A549 (cell line): ENCODE results near the gene SORL1-AS1.

ENCODE experiments used
- ATAC-seq, 2 experiments: fragments of 200-7000 bp in 1 of 2; fragments of >200 bp in 1 of 2; cut with Nextera tagmentation in 1 of 2; cut with Tn5 transposase in 1 of 2; 3 replicates each; pipeline versions ENCODE4 v1.8.0 to v1.9.1; 2018 to 2020; ENCODE audit warnings: mild to moderate bottlenecking in 1 of 2, moderate library complexity in 1 of 2
- CTCF ChIA-PET: fragments of 300-600 bp; sonication (Branson Sonifier 250); formaldehyde crosslinking; extraction: SDS; loops from one replicate; lab custom pipeline; 2021; ENCODE audit warnings: antibody characterized with exemption, inconsistent platforms; lab: Yijun Ruan, JAX
- POLR2A ChIA-PET: fragments of 350-600 bp; formaldehyde crosslinking; extraction: SDS; loops from one replicate; lab custom pipeline; 2021; ENCODE audit warnings: antibody characterized with exemption, inconsistent platforms; lab: Yijun Ruan, JAX
- DNase-seq, 2 experiments: peaks; one replicate each; pipeline versions ENCODE4 v3.0.0 to v3.0.0-alpha.2; 2011 to 2016; ENCODE audit warnings: low read depth in 1 of 2, low spot score in 1 of 2
- FAIRE-seq: peaks from 2 replicates; lab custom pipeline; 2011; peaks lifted over from hg19 to GRCh38; lab: Jason Lieb, UNC
- H3K27ac ChIP-seq, 2 experiments: fragments of >200 bp; sonication (Bioruptor Twin); formaldehyde crosslinking; 3 replicates each; pipeline ENCODE4 v1.5.1; 2016 to 2017
- H3K4me1 ChIP-seq: fragments of >200 bp; sonication (Bioruptor Twin); formaldehyde crosslinking; 3 replicates; pipeline ENCODE4 v1.6.1; 2016
- H3K4me2 ChIP-seq: fragments of >200 bp; sonication (Bioruptor Twin); formaldehyde crosslinking; 3 replicates; pipeline ENCODE4 v1.6.1; 2016
- H3K4me3 ChIP-seq: fragments of >200 bp; sonication (Bioruptor Twin); formaldehyde crosslinking; 3 replicates; pipeline ENCODE4 v1.5.1; 2016
- H3K9me3 ChIP-seq: fragments of >200 bp; sonication (Bioruptor Twin); formaldehyde crosslinking; 3 replicates; pipeline ENCODE4 v1.6.1; 2016
- ATOH8 ChIP-seq: fragments of 250-450 bp; sonication (Bioruptor Pico); IDR thresholded peaks from 2 replicates; pipeline ENCODE4 v1.5.0; 2020; ENCODE audit warnings: low read depth, mild to moderate bottlenecking, moderate library complexity
- CBX8 ChIP-seq: fragments of 200-600 bp; sonication (generic); IDR thresholded peaks from 2 replicates; pipeline ENCODE4 v1.6.1; 2016
- CEBPB ChIP-seq, 2 experiments: fragments of >200 bp in 1 of 2; sonication (Bioruptor Twin) in 1 of 2; formaldehyde crosslinking in 1 of 2; IDR thresholded peaks; 2 replicates each; pipeline ENCODE4 v1.6.1; 2012 to 2016
- CHD2 ChIP-seq: fragments of 150-350 bp; IDR thresholded peaks from 2 replicates; pipeline ENCODE4 v1.6.1; 2014; ENCODE audit warnings: low read length; ENCODE audit not compliant: partially characterized antibody
- CHD4 ChIP-seq: fragments of 200-600 bp; sonication (generic); IDR thresholded peaks from 2 replicates; pipeline ENCODE4 v1.6.1; 2016; ENCODE audit warnings: antibody characterized with exemption, mild to moderate bottlenecking, borderline replicate concordance
- CTCF ChIP-seq: fragments of >200 bp; sonication (Bioruptor Twin); formaldehyde crosslinking; IDR thresholded peaks from 3 replicates; pipeline ENCODE4 v1.5.1; 2016
- E2F6 ChIP-seq: IDR thresholded peaks from 2 replicates; pipeline ENCODE4 v1.6.1; 2012; ENCODE audit warnings: low read depth, borderline replicate concordance
- EHF ChIP-seq: fragments of 250-450 bp; sonication (Bioruptor Pico); IDR thresholded peaks from 2 replicates; pipeline ENCODE4 v1.5.0; 2020; ENCODE audit warnings: mild to moderate bottlenecking
- EHMT2 ChIP-seq: fragments of 200-600 bp; sonication (generic); IDR thresholded peaks from 2 replicates; pipeline ENCODE4 v1.6.1; 2016; ENCODE audit warnings: antibody characterized with exemption, low read depth, mild to moderate bottlenecking, moderate library complexity
- EP300 ChIP-seq, 2 experiments: fragments of >200 bp; sonication (Bioruptor Twin); formaldehyde crosslinking; IDR thresholded peaks; 2 replicates in 1 of 2; 3 replicates in 1 of 2; pipeline ENCODE4 v1.6.1; 2016 to 2017
- ESRRA ChIP-seq: fragments of 150-350 bp; IDR thresholded peaks from 2 replicates; pipeline ENCODE4 v1.6.1; 2014; ENCODE audit warnings: mild to moderate bottlenecking, low read length, borderline replicate concordance
- FOSB ChIP-seq: fragments of 250-450 bp; sonication (Bioruptor Pico); IDR thresholded peaks from 2 replicates; pipeline ENCODE4 v1.5.0; 2020; ENCODE audit warnings: mild to moderate bottlenecking, moderate library complexity
- FOSL2 ChIP-seq, 2 experiments: fragments of 450-650 bp in 1 of 2; fragments of >200 bp in 1 of 2; sonication (Bioruptor Twin) in 1 of 2; formaldehyde crosslinking; IDR thresholded peaks; 2 replicates each; pipeline versions ENCODE4 v1.5.0 to v1.6.1; 2016 to 2020; ENCODE audit warnings: mild to moderate bottlenecking in 1 of 2, moderate library complexity in 1 of 2
- FOXS1 ChIP-seq: fragments of 250-450 bp; sonication (Bioruptor Pico); IDR thresholded peaks from 2 replicates; pipeline ENCODE4 v1.5.0; 2020; ENCODE audit warnings: mild to moderate bottlenecking, moderate library complexity
- GATA3 ChIP-seq: IDR thresholded peaks from 2 replicates; pipeline ENCODE4 v1.6.1; 2012; ENCODE audit warnings: borderline replicate concordance
- HDAC2 ChIP-seq: fragments of 200-600 bp; sonication (generic); IDR thresholded peaks from 2 replicates; pipeline ENCODE4 v1.6.1; 2016
- HEYL ChIP-seq: fragments of 250-450 bp; sonication (Bioruptor Pico); IDR thresholded peaks from 2 replicates; pipeline ENCODE4 v1.8.0; 2021; ENCODE audit warnings: mild to moderate bottlenecking, moderate library complexity
- HOXA7 ChIP-seq: fragments of 250-450 bp; sonication (Bioruptor Pico); IDR thresholded peaks from 2 replicates; pipeline ENCODE4 v1.5.0; 2020; ENCODE audit warnings: mild to moderate bottlenecking, moderate library complexity
- HOXB5 ChIP-seq: fragments of 250-450 bp; sonication (Bioruptor Pico); IDR thresholded peaks from 2 replicates; pipeline ENCODE4 v1.5.0; 2020; ENCODE audit warnings: mild to moderate bottlenecking, moderate library complexity
- JUNB ChIP-seq: fragments of >200 bp; sonication (Bioruptor Twin); formaldehyde crosslinking; IDR thresholded peaks from 2 replicates; pipeline ENCODE4 v1.6.1; 2016
- KDM5A ChIP-seq: fragments of 200-600 bp; sonication (generic); IDR thresholded peaks from 2 replicates; pipeline ENCODE4 v1.6.1; 2016; ENCODE audit warnings: antibody characterized with exemption, mild to moderate bottlenecking
- MAX ChIP-seq: IDR thresholded peaks from 2 replicates; pipeline ENCODE4 v1.6.1; 2012
- MAZ ChIP-seq: fragments of 150-350 bp; IDR thresholded peaks from 2 replicates; pipeline ENCODE4 v1.6.1; 2014; ENCODE audit warnings: antibody characterized with exemption, low read depth, low read length, borderline replicate concordance
- MYC ChIP-seq: IDR thresholded peaks from 2 replicates; pipeline ENCODE4 v1.6.1; 2012; ENCODE audit warnings: mild to moderate bottlenecking, inconsistent platforms, low read length, improper control_type of control experiment, borderline replicate concordance
- NFE2L2 ChIP-seq: fragments of 150-350 bp; conservative IDR thresholded peaks from 2 replicates; pipeline ENCODE4 v1.6.1; 2014; ENCODE audit warnings: low read length
- NR3C1 ChIP-seq: fragments of >200 bp; sonication (Bioruptor Twin); formaldehyde crosslinking; IDR thresholded peaks from 3 replicates; pipeline ENCODE4 v1.6.1; 2017
- PHF8 ChIP-seq: fragments of 200-600 bp; sonication (generic); IDR thresholded peaks from 2 replicates; pipeline ENCODE4 v1.6.1; 2016; ENCODE audit warnings: low read depth, mild to moderate bottlenecking, antibody characterized with exemption, moderate library complexity, borderline replicate concordance
- POLR2AphosphoS2 ChIP-seq: conservative IDR thresholded peaks from 2 replicates; pipeline ENCODE4 v1.6.1; 2012; ENCODE audit warnings: low read length, improper control_type of control experiment, inconsistent platforms
- SREBF2 ChIP-seq: fragments of 450-650 bp; IDR thresholded peaks from 2 replicates; pipeline ENCODE4 v1.6.1; 2014; ENCODE audit warnings: mild to moderate bottlenecking, moderate library complexity
- TP53 ChIP-seq: fragments of 250-450 bp; sonication (Bioruptor Pico); IDR thresholded peaks from 2 replicates; pipeline ENCODE4 v1.5.0; 2021; ENCODE audit warnings: mild to moderate bottlenecking, moderate library complexity
- ZC3H11A ChIP-seq: fragments of 450-650 bp; IDR thresholded peaks from 2 replicates; pipeline ENCODE4 v1.6.1; 2014; ENCODE audit warnings: antibody characterized with exemption, mild to moderate bottlenecking
- ZSCAN20 ChIP-seq: fragments of 250-450 bp; sonication (Bioruptor Pico); IDR thresholded peaks from 2 replicates; pipeline ENCODE4 v1.8.0; 2022; ENCODE audit warnings: mild to moderate bottlenecking, moderate library complexity
- WGBS: methylation state at CpG from one replicate; pipeline ENCODE4 v1.1.6; 2017; ENCODE audit errors: missing lambda C conversion rate; 5-methylcytosine and 5-hydroxymethylcytosine counted together

The SORL1-AS1 gene

GRCh38 chr11:121464352-121464946 is 11.7 kb upstream of the SORL1-AS1 start:
- ChIA-PET POLR2A (no interaction called here), CTCF (no interaction called here)

GRCh38 chr11:121463689-121464335 is 11.0 kb upstream of the SORL1-AS1 start:
- no peak overlapping the region for H3K4me3 ChIP-seq
- no peaks in the 10 kb centered on the region for H3K9me3 ChIP-seq
- ChIA-PET POLR2A (no interaction called here), CTCF (interaction anchor here (1.4 kb wide), 1 partner anchor 11 kb away, joined by 5 read pairs; the partner anchor contains the start of genes SORL1 and SORL1-AS1)
- no peak for DNase-seq
- no peak for FAIRE-seq
- H3K27ac ChIP-seq = peak overlapping the region in 1 of 2 experiments; percentile 93; a peak in 1 of 6 replicates
- no peak for ATAC-seq
- H3K4me2 ChIP-seq = peak overlapping the region; percentile 83; the same call in 2 of the 3 replicates
- WGBS = 93% methylated on average over 6 of the region's 6 CpGs
- TF ChIP-seq ZSCAN20 (CRISPR knock-in tag) (no peak), CBX8 (no peak), ESRRA (no peak), ATOH8 (no peak), HOXA7 (CRISPR knock-in tag) (no peak), GATA3 (no peak), ZC3H11A (no peak), EHF (CRISPR knock-in tag) (no peak)
- TF ChIP-seq, all 56 proteins: peak for 0
- peaks cover 39% of the 10 kb centered on the region for H3K4me1 ChIP-seq

More at GRCh38 chr11:121464352-121464946, 11.7 kb upstream of the SORL1-AS1 start:
- H3K4me3 ChIP-seq = no peak overlapping the region
- H3K9me3 ChIP-seq = no peaks in the 10 kb centered on the region
- TF ChIP-seq JUNB (no peak), GATA3 (peak; percentile 28; the same call in 1 of the 2 replicates), TP53 (CRISPR knock-in tag) (no peak), NFE2L2 (no peak), FOXS1 (CRISPR knock-in tag) (no peak), FOSB (no peak), MAX (peak; percentile 46; the same call in 1 of the 2 replicates), KDM5A (no peak), MAZ (no peak), CBX8 (no peak), HEYL (no peak), FOSL2 (IDR thresholded peaks at IDR 0.05) (no peak), FOSL2 (CRISPR knock-in tag; IDR thresholded peaks at IDR 0.05) (peak; percentile 54), HOXB5 (CRISPR knock-in tag) (0 out of 2 replicates have a peak, but pooled peaks have one; percentile 19), CHD4 (no peak), CHD2 (no peak), SREBF2 (no peak)
- peak; percentile 47 to 49 for DNase-seq
- peaks cover 39% of the 10 kb centered on the region for H3K4me1 ChIP-seq
- peak overlapping the region; percentile 83 for H3K4me2 ChIP-seq
- ATAC-seq = peak; percentile 78 to 83
- 61% methylated on average over 2 of the region's 11 CpGs for WGBS
- no peak for FAIRE-seq
- peak overlapping the region in 1 of 2 experiments; percentile 93; a peak in 4 of 6 replicates for H3K27ac ChIP-seq

- Histone ChIP-seq H3K4me1 (peaks cover 30% of the 10 kb centered on the region), H3K27ac (no peak overlapping the region), H3K4me2 (no peak overlapping the region), H3K9me3 (no peaks in the 10 kb centered on the region), H3K4me3 (no peak overlapping the region)
- DNase-seq (no peak), ATAC-seq (no peak), FAIRE-seq (no peak)
- 92% methylated on average over 7 of the region's 7 CpGs for WGBS
- ChIA-PET CTCF (interaction anchor here (1.1 kb wide), 1 partner anchor 129 kb away, joined by 3 read pairs; no protein-coding TSS in a partner anchor), POLR2A (no interaction called here)
- TF ChIP-seq E2F6 = no peak
- no peak for TF ChIP-seq KDM5A
- no peak for TF ChIP-seq CEBPB (IDR thresholded peaks at IDR 0.05)
- no peak for TF ChIP-seq FOSL2 (IDR thresholded peaks at IDR 0.05)
- TF ChIP-seq FOSL2 (CRISPR knock-in tag; IDR thresholded peaks at IDR 0.05) = no peak
- no peak for TF ChIP-seq CTCF
- TF ChIP-seq NR3C1 = no peak
- TF ChIP-seq HEYL = no peak
- TF ChIP-seq PHF8 = no peak
- TF ChIP-seq HDAC2 = no peak
- no peak for TF ChIP-seq POLR2AphosphoS2
- no peak for TF ChIP-seq EHMT2
- no peak for TF ChIP-seq ZC3H11A
- TF ChIP-seq EP300 (IDR thresholded peaks at IDR 0.05) = no peak
- no peak for TF ChIP-seq MAX
- TF ChIP-seq MYC = no peak
Observed at GRCh38 chr11:121461843-121462242, 9.1 kb upstream of the SORL1-AS1 start.
